ENCODE results near the gene TWF2.
"Not testable (repeated sequence)": the region's sequence is repeated elsewhere in the genome, so short reads cannot be mapped to it uniquely, and the experiment has no call there.

The TWF2 gene

DNA sequence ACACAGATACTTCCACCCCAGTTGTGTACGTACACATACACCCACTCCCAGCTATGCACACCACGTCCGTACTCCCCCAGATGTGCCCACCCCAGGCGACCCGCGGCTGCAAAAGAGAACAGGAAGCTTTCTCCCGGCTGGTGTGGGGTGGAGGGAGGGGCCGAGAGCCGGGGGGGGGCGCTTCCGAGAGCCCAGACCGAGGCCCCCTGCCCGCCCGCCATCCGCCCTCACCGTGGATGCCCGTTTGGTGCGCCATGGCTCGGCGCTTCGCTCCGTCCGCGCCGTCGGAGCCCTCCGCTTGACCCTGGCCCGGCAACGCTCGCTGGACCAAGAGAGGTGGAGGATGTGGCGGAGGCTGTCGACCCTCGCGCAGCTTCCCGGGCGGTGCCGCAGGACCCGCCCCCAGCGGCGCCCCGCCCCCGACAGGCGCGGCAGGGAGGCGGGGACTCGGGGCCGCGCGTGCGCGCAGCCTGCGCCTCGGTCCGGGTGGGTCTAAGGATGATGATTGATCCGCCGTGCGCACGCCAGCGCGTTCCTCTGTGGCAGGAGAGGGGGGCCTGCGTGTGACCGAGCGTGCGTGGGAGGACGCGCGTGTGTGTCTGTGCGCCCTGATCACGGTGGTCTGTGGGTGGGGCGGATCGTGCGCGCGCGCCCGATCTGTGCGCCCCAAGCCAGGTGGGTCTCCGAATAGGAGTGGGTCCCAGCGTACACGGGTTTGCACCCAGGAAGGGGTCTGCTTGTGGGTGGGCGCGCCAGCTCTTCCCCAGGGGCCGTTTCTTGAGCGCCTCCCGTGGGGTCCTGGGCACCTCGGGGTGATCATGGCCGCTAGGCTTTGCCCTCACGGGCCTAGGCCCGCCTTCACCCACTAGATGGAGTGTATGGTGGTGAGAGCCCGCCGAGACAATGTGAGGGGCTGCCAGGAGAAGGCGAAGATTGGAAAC is at the start of gene TWF2:
TWF2 (minus strand) TSS at position 398 of the 941 bp plus-strand sequence; CDS start at position 256, 142 bp downstream.
- peak; percentile 64 for DNase-seq (ENCODE audit: low read depth)

DNA sequence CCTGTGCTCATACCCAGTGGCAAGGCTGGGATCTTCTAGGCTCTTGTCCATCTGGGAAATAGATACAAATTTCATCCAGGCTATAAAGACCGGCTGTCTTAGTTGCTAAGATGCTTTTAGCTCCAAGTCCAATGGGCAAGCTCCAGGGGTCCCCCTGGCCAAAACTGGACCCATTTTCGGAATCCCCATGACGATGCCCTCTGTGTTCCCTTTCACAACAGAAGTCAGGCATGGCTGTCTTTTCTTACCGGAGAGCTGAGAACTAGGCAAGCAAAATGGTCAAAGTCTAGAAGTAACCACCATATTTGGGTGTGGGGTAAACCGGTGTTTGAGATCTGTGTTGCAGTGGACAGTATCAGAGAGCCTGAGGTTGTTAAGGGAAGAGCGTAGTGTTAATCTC is 49.7 kb upstream of the TWF2 start:
- no peak for DNase-seq (ENCODE audit: low read depth)

DNA sequence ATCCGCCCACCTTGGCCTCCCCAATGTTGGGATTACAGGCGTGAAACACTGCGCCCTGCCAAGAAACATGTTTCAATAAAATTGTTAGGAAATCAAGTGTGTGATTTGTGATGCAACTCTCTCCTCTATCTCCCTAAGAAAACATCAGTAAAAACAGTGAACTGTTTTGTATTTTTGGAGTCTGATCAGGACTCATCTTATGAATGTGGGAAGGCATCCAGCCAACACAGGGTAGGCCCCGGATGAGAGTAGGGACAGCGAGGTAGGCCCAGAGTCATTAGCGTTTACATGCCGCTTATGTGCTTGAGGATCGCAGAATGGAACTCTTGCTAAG is 47.8 kb upstream of the TWF2 start:
- DNase-seq (ENCODE audit: low read depth), result no peak

DNA sequence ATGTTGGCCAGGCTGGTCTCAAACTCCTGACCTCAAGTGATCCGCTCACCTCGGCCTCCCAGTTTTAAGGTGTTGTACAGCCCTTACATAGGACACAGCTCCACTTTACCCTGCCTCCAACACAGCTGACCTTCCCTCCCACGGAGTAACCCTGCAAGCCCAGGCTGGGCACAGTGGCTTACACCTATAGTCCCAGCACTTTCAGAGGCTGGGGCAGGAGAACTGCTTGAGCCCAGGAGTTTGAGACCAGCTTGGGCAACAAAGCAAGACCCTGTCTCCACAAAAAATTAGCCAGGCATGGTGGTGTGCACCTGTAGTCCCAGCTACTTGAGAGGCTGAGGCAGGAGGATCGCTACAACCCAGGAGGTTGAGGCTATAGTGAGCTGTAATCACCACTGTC is 45.1 kb upstream of the TWF2 start:
- not testable (repeated sequence) for DNase-seq (ENCODE audit: low read depth)

DNA sequence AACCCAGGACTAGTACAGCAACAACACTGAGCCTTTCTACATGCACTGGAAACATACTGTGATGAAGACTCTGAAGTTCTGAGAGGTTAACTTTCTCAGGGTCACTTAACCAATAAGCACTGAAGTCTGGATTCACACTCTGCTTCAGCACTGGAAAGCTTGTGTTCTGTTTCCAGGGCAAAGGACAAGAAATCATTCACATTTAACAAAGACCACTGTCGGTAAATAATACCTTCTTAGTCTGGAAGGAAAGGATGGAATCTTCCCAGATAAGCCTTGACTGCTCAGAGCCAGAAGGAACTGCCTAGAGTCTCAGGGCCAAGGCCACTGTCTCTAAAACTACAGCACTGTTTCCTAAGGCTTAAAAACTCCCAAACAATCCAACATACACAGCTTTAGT is 44.3 kb upstream of the TWF2 start:
- no peak for DNase-seq (ENCODE audit: low read depth)

DNA sequence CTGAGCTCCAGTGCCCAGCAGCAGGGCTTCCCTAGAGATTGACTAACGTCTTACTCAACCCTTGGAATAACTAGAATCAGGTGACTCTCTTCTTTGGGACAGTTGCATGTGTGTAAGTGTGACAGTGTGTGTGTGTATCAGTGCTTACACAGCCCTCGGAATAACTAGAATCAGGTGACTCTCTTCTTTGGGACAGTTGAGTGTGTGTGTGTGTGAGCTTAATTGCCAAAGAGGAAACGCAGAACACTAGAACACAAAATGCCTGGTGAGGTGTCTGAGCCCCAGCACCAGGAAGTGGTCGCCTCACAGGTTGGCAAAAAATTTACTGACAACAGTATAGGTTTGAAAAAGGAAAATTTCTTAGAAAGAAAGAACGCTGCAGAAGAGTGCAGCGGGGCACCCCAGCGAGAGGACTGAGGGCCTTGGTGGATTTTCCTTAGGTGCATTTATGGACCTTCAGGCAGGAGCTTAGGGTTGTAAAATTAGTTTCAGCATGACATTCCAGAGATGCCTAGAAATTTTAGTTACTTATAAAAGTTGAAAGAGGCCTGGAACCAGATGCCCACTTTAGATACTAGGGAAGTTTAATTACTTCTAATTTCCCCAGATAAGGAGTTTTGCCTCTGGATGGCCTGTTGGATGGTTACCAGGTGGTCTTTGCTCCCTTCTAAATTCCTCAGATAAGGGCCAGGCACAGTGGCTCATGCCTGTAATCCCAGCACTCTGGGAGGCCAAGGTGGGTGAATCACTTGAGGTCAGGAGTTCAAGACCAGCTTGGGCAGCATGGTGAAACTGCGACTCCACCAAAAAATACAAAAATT is 43.2 kb upstream of the TWF2 start:
- DNase-seq (ENCODE audit: low read depth), result no peak

DNA sequence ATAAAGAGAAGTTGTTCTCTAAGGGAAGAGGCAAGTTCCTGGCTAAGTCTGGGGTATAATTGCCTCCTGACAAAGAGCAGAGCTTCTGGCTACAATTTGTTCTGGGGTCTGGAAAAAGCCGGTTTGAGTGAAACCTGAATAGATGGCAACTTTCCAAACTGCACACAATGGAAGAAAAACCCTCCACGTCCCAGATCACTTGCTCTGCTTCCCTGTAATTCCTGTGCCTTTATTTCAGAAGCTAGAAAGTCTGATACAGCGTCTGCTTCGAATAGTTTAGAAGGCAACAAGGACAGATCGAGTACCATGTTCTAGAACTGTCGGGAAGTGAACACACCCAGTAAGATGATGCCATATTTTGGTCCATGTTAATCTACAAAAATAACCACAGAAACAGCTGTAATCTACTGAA is 41.1 kb upstream of the TWF2 start:
- peak; percentile 44 for DNase-seq (ENCODE audit: low read depth)

DNA sequence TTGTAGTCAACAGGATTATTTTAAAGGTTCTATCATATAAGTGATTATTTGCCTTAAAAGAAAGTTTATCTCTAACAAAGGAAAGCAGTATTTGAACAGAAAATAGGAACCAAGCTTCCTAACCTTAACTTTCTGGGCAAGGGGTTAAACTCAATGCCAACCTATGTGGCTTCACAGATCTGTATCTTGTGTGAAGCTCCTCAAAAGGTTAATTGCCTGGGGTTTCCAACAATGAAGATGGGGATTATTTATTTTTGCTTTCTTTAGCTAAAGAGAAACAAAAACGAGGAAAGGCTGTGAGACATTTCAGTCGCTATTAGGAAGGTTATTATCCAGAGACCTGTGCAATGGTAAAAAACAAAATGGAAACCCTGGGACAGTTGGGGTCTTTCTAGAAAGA is 40.6 kb upstream of the TWF2 start:
- DNase-seq (ENCODE audit: low read depth), result no peak

DNA sequence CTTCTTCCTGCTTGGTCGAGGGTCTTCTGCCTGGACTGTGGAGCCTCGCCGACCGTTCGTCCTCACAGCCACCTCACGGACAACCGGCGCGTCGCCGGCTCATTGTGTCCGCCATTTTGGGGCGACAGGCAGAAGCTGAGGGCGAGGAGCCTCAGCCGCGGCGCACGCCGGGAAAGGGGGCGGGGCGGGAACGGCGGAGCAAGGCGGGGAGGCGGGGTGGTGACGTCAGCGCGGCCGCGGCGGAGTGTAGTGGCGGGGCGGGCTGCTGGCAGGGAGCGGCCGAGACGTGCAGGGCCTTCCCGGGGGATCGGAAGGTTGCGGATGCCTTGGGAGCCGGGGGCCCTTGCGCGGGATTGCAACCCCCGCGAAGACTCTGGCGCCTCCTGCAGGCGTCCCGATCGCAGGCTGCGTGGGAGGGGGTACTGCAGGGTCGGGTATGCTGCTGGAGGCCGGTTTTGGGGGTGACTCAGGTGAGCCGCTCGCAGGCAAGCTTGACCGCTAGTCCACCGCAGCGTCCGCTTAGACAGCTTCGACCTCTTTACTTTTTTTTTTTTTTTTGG is 39.6 kb upstream of the TWF2 start, which contains the start of gene WDR82:
WDR82 (minus strand) TSS at position 140 of the 560 bp plus-strand sequence. CDS start 288 bp downstream, outside the sequence.
- peak; percentile 88 for DNase-seq (ENCODE audit: low read depth)

DNA sequence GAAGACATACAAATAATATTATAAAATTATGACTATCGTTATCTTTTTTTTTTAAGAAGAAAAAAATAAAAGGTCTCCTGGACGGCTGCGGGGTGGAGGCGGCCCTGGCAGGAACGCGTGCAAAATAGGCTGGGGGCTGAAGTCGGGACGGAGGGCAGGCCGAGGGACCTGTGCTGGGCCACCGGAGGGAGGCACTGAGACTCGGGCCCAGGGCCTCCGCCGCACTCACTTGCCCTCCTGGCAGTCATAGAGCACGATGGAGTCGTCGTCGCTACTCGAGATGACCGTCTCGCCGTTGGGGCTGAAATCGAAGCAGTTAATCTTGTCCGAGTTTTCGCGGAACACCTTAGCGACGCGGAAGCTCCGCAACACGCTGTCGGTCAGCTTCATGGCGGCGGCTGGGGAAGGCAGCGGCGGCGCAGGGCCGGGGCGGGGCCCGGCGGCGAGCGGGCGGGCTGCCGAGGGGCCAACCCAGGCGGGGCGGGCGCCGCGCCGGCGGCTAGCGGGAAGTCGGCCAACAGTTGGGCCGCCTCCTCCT is 39.1 kb upstream of the TWF2 start:
- DNase-seq (ENCODE audit: low read depth), result no peak

DNA sequence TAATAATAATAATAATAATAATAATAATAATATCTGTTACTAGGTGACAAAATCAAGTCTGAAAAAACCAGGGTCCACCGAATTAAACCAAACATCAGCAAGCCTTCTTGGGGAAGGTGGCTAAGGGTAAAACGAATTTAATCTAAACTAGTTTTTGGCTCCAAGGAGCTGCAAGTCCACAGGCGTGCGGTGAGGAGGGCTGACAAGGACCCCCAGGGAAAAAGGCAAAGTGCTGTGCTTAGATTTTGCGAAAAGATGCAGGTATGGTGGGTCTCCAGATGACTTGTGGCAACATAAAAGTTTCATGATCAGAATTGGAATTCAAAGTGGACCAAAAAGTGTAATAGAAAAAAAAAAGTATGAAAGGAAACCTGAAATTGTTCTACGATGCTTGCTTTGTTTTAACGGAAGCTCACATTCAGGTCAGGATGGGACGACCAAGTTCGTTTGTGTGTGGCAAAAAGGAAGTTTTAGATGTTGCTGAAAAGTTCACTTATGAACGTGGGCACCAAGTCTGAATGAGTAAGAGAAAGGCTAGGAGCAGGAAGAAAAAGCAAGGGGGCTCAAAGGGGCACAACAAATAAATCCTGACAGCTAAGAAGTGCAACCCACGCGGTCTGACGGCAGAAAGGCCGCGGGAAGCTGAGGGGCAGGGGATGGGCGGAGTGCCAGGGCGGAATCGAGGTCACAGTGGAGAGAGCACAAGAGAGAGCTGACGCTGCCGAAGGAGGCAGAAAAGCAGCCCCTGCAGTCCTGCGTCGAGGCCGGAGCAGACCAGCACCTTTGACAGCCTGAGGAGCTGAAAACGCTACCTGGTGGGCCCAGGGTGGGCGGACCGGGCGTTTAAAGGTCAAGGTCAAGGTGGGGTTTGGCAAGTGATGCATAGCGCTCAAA is 38.4 kb upstream of the TWF2 start:
- DNase-seq (ENCODE audit: low read depth), result peak; percentile 47

DNA sequence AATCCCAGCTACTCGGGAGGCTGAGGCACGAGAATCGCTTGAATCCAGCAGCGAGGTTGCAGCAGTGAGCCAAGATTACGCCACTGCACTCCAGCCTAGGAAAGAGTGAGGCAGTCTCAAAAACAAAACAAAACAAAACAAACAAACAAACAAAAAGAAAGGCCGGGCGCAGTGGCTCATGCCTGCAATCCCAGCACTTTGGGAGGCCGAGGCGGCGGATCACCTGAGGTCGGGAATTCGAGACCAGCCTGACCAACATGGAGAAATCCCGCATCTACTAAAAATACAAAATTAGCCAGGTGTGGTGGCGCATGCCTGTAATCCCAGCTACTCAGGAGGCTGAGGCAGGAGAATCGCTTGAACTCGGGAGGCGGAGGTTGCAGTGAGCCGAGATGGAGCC is 35.8 kb upstream of the TWF2 start:
- DNase-seq (ENCODE audit: low read depth), result not testable (repeated sequence)

DNA sequence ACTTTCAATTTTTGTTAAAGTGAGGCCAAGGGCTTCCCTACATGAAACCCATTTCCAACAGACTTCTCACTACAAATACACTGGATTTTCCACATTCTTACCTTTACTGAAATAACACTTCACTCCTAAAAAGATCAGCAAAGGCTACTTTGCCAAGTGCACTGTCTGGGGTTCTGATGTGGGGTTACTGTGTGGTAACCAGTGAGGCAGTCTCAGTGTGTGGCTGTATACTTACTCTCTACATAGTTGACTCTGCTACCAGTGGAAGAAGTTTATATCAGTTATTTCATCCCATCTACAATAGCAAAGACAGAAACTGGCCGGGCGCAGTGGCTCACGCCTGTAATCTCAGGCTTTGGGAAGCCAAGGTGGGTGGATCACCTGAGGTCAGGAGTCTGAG is 33.9 kb upstream of the TWF2 start:
- no peak for DNase-seq (ENCODE audit: low read depth)

DNA sequence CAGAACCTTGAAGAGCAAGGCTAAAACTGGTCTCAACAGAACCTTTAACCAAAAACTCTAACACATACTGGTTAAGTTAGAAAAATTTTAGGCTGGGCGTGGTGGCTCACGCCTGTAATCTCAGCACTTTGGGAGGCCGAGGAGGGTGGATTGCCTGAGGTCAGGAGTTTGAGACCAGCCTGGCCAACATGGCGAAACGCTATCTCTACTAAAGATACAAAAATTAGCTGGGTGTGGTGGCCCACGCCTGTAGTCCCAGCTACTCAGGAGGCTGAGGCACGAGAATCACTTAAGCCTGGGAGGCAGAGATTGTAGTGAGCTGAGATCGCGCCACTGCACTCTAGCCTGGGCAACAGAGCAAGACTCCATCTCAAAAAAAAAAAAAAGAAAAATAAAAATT is 33.2 kb upstream of the TWF2 start:
- DNase-seq (ENCODE audit: low read depth), result not testable (repeated sequence)

DNA sequence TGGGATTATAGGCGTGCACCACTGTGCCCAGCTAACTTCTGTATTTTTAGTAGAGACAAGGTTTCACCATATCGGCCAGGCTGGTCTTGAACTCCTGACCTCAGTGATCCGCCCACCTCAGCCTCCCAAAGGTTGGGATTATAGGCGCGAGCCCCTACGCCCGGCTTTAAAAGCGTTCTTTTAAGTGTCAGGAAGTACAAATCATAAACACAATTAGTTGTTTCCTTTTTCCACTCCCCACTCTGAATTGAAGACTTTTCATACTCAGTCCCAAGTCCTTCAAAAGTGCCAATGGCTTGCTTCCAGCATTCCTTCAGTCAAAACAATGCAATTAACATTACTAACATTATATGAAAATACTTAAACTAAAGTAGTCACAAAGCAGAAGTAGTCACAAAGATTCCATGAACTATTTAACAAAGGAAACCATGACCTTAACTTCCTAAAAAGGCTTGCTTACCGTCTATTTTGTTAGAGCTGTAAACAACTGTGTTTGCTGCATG is 31.3 kb upstream of the TWF2 start:
- no peak for DNase-seq (ENCODE audit: low read depth)

DNA sequence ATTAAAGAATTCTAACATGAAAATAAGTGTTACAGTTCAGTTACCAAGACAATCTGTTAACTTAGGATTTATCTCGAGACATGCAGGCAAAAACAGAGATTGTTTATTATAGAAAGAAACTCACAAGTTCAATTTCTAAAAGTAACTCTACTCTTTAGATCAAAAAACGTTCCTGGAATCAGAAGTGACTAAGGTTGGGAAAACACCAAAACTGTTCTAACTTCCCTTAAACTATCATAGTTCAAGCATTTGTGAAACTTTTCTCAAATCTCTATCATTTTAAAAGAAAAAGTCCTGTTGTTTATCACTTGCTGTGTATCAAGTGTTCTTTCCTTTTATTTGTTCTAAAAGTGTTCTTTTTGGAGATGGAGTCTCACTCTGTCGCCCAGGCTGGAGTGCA is 30.8 kb upstream of the TWF2 start:
- DNase-seq (ENCODE audit: low read depth), result no peak

DNA sequence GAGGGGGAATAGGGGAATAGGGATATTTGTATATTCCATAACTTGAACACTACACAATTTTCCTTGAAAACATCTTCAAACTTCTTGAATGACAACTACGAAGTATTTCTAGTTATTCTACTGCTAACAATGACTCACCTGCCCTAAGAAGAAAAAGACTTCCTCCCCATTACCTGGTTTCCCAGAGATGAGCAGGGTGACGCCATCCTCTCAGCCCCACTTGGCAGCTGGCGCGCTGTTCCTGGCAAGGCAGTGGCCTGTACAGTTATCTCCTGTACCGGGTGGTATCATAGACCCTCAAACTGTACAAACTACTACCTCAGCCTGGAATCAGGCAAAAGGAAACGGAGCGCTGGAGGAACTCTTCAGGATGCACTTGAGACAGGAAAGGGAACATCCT is 29.1 kb upstream of the TWF2 start:
- no peak for DNase-seq (ENCODE audit: low read depth)

DNA sequence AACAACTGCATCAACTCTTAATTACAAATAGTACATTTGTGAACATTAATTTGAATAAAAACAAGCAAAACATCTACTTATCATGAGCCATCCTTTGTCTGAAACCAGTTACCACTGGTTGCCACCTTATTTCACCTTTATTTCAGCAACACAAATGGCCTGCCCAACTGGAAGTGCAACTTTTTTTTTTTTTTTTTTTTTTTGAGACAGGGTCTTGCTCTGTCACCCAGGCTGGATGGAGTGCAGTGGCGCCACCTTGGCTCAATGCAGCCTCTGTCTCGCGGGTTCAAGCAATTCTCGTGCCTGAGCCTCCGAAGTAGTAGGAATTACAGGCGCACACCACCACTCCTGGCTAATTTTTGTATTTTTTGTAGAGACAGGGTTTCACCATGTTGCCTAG is 26.4 kb upstream of the TWF2 start:
- DNase-seq (ENCODE audit: low read depth), result no peak

DNA sequence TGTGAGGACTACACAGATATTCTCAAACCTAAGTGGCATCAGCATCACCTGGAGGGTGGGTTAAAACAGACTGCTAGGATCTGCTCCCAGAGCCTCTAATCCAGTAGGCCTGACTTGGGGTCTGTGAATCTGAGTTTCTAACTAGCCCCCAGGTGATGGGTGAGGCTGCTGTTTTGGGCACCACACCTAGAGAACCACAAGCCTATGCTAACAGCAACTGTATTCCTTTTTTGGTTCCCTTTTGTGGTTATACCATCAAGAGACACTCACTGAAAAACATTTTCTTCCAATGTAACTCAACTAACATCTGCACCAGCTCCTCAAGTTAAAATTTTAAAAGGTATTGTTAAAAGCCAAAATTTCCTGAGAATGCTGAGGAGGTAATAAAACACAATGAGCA is 23.5 kb upstream of the TWF2 start:
- DNase-seq (ENCODE audit: low read depth), result no peak

DNA sequence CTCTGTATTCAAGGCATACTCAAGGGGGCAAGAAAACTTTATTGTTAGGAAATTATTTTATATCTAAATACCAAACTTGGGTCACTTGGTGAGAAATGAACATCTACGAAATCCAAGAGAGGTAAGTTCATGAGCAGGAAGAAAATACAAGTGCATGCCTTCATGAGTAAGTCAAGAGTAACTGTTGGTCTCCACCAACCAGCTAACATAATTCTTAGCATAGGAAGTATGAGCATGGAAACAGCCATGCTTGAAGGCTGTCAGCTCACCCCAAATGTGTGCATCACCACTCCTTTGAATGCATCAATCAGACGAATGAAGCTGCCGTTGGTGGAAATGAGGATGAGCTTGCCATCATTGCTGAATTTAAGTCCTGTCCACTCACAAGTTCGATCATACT is 20.5 kb upstream of the TWF2 start:
- no peak for DNase-seq (ENCODE audit: low read depth)

DNA sequence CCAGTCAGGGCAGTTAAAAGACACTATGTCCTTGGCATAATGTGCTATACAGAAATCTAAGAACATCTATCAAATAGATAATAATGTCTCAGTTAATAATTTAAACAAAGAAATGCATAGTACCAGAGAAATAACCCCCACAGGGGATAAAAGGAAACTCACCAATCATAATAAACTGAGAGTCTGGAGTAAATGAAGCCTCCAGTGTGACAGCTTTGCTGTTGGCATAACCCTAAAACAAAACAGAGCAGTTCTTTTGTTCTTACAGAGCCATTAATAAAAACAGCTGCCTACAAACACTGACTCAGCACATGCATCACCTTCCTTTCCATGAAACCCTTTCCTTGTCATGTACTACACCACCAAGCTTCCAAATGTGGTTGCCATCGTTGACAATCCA is 20.1 kb upstream of the TWF2 start:
- DNase-seq (ENCODE audit: low read depth), result no peak

Data from fibroblast of the conjunctiva (primary cell).